Left ventricle myocardium inferior (tissue), 1 donor: ENCODE data around the gene TRMT112. TPM values are rescaled to one million over a fixed set of nuclear protein-coding genes. Genes with fewer than 3 reads are reported as not detected.
A peak's percentile ranks its signal among the peaks of the same experiment; 100 is the strongest.

Source experiments
- DNase-seq: peaks from one replicate; pipeline ENCODE4 v3.0.0-alpha.2; 2020
- H3K27ac ChIP-seq: fragments of 200-600 bp; replicated peaks from 2 replicates; pipeline ENCODE4 v1.8.0; 2021
- H3K27me3 ChIP-seq: fragments of 200-600 bp; 2 replicates; pipeline ENCODE4 v1.8.0; 2021; ENCODE audit warnings: low read depth
- H3K36me3 ChIP-seq: fragments of 200-600 bp; 2 replicates; pipeline ENCODE4 v1.8.0; 2021
- H3K4me1 ChIP-seq: fragments of 200-600 bp; 2 replicates; pipeline ENCODE4 v1.8.0; 2021
- H3K4me3 ChIP-seq: fragments of 200-600 bp; 2 replicates; pipeline ENCODE4 v1.8.0; 2021; ENCODE audit warnings: mild to moderate bottlenecking, moderate library complexity
- H3K9me3 ChIP-seq: fragments of 200-600 bp; replicated peaks from 2 replicates; pipeline ENCODE4 v1.8.0; 2021
- intact Hi-C: fragments of 100-400 bp; cut with micrococcal nuclease; formaldehyde crosslinking; loops from one replicate; pipeline ENCODE4 v1.11.0; 2022
- total RNA-seq: library from RNA; stranded (reverse); fragmentation: NEBNext Ultra II Directional; extraction: Animal tissue kit (Norgen Biotek cat#: 25700); gene quantifications from one replicate; pipeline ENCODE4 v1.2.1, GENCODE V29; 2021
- TF ChIP-seq, protein P1 (sequence below): fragments of 200-600 bp; IDR thresholded peaks from 2 replicates; pipeline ENCODE4 v1.8.0; 2021; ENCODE audit warnings: antibody characterized with exemption, mild to moderate bottlenecking, borderline replicate concordance
- donor health status: DM: no; HTN: yes; CAD: no; lungs with severe emphysema.

TRMT112 gene
- total RNA-seq, 1 donor from 2014 or later: 97.5 TPM

DNA sequence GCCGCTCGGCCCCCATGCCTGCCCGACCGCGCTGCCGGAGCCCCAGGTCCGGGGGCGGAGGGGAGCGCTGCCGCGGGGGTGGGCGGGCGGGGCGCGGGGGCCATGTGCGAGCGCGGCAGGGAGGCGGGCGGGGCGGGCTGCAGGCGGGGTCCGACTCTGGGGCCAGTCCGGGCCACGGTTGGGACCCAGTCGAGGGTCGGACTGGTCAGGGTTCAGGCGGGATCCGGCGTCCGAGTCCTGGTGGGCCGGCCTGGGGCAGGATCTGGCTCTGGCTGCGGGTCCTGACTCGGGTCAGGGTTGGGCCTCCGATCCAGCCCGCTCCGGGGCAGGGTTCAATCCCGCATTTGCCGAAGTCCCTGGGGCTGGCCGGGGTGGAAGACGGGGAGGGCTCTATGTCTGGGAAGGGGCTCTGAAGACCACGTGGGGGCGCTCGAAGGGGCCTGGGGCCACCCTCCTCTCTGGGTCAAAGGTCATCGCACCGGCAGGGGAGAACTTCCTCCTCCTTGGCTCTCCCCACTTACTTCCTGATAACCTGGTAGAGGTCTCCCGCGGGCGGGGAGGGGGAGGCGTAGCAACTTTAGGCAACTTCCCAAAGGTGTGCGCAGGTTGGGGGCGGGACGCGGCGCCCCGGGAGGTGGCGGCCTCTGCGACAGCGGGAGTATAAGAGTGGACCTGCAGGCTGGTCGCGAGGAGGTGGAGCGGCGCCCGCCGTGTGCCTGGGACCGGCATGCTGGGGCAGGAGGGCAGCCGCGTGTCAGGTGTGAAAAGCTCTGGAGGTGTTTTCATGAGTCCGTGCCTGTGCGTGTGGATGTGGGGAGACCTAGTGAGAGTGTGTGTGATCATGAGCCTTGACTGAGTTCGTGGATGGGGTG lies 11.4 kb downstream of the TRMT112 start:
- DNase-seq: peak; percentile 70
- intact Hi-C loops: no loop called here
- TF ChIP-seq, protein P1, sequence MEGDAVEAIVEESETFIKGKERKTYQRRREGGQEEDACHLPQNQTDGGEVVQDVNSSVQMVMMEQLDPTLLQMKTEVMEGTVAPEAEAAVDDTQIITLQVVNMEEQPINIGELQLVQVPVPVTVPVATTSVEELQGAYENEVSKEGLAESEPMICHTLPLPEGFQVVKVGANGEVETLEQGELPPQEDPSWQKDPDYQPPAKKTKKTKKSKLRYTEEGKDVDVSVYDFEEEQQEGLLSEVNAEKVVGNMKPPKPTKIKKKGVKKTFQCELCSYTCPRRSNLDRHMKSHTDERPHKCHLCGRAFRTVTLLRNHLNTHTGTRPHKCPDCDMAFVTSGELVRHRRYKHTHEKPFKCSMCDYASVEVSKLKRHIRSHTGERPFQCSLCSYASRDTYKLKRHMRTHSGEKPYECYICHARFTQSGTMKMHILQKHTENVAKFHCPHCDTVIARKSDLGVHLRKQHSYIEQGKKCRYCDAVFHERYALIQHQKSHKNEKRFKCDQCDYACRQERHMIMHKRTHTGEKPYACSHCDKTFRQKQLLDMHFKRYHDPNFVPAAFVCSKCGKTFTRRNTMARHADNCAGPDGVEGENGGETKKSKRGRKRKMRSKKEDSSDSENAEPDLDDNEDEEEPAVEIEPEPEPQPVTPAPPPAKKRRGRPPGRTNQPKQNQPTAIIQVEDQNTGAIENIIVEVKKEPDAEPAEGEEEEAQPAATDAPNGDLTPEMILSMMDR: peak; percentile 38
- H3K27ac ChIP-seq: peak overlapping the region; percentile 99
- no peaks in the 10 kb centered on the region for H3K27me3 ChIP-seq
- peaks cover 13% of the 10 kb centered on the region for H3K36me3 ChIP-seq
- peaks cover 48% of the 10 kb centered on the region for H3K4me1 ChIP-seq
- H3K4me3 ChIP-seq: peak overlapping the region; percentile 77
- no peaks in the 10 kb centered on the region for H3K9me3 ChIP-seq

DNA sequence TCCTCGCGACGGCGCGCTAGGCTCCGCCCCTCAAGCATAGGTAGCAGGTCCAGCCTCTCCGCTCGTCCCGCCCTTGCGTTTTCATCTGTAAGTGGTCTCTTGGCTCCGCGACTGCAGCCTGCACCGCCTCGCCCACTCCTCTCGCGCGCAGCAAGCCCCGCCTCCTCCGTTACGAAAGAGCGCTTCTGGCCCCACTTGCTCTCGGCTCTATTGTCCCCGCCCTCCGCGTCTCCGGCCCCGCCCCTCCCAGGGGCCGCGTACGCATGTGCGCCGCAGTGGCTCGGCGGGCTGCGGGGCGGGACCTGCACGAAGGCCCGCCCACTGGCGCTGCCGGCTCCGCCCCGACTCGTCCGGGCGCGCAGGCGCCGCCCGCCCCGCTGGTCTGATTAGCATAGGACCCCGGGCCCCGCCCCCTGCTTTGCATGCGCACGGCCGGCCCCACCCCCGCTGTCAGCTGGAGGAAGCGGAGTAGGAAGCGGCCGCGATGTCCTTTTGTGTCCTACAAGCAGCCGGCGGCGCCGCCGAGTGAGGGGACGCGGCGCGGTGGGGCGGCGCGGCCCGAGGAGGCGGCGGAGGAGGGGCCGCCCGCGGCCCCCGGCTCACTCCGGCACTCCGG lies 12.2 kb downstream of the TRMT112 start, which contains the start of gene ESRRA:
Gene ESRRA, plus strand, starts transcription at position 450 of the 616 bp plus-strand sequence. CDS start 1,656 bp downstream, outside the sequence.
- H3K27ac ChIP-seq: peak within 1 kb of the TSS; percentile 99
- intact Hi-C loops: no loop called here
- DNase-seq: peak; percentile 100
- peaks cover 6% of the 10 kb centered on the region for H3K27me3 ChIP-seq
- H3K4me1 ChIP-seq: peaks cover 50% of the 10 kb centered on the region
- TF ChIP-seq, protein P1: no peak
- H3K9me3 ChIP-seq: no peaks in the 10 kb centered on the region
- peaks cover 10% of the 10 kb centered on the region for H3K36me3 ChIP-seq
- peak within 1 kb of the TSS; percentile 77 for H3K4me3 ChIP-seq

DNA sequence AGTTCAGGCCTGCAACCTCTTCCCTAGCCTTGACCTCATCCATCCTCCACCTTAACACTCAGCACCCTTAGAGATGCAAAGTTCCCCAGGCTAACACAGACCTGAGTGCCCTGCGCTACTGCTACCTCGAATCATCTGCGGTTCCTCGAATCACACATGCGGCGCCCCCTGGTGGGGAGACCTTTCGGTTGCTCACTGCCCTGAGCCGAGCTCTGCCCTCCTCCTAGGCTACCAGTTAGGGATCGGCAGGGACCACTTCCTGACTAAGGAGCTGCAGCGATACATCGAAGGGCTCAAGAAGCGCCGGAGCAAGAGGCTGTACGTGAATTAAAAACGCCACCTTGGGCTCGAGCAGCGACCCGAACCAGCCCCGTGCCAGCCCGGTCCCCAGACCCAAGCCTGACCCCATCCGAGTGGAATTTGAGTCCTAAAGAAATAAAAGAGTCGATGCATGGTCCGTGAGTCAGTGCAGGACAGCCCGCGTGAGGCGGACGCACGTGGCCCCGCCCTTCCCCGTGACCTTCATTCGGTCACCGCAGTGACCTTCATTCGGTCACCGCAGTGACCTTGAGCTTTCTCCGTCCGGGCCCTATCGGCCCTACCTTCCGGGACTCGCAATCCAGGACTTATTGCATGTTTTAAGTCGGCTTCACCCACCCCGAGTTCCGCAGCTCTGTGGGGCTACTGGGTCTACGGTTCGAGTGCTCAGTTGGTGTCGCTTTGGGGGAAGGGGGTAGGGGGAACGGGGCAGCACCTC lies 12.9 kb downstream of the TRMT112 start:
- Histone ChIP-seq H3K36me3 (peaks cover 10% of the 10 kb centered on the region), H3K4me3 (peak overlapping the region; percentile 77), H3K9me3 (no peaks in the 10 kb centered on the region), H3K27me3 (peaks cover 13% of the 10 kb centered on the region), H3K4me1 (peaks cover 57% of the 10 kb centered on the region), H3K27ac (peak overlapping the region; percentile 99)
- TF ChIP-seq, protein P1: peak; percentile 93
- intact Hi-C loops: loop anchor here (5.0 kb wide), 1 partner anchor 97 kb away; the partner anchor contains the start of gene FERMT3
- peak; percentile 95 for DNase-seq

GRCh38 chr11:64304032-64304315 lies 13.4 kb downstream of the TRMT112 start:
- no peak for DNase-seq
- intact Hi-C loops: loop anchor here (5.0 kb wide), 1 partner anchor 97 kb away; the partner anchor contains the start of gene FERMT3
- Histone ChIP-seq H3K27me3 (peaks cover 18% of the 10 kb centered on the region), H3K4me3 (peak overlapping the region; percentile 77), H3K36me3 (peaks cover 10% of the 10 kb centered on the region), H3K9me3 (no peaks in the 10 kb centered on the region), H3K27ac (peak overlapping the region; percentile 99), H3K4me1 (peaks cover 62% of the 10 kb centered on the region)
- TF ChIP-seq, protein P1: no peak
